H1 (cell line): ENCODE data around the gene NDUFS8. TPM values are rescaled to one million over a fixed set of nuclear protein-coding genes. Genes with fewer than 3 reads are reported as not detected.

Experiments used
- CTCF ChIA-PET: fragments of 300-600 bp; sonication (Branson Sonifier 250); formaldehyde crosslinking; loops from one replicate; lab custom pipeline; 2021; ENCODE audit not compliant: partially characterized antibody; lab: Charles Lee
- POLR2A ChIA-PET: fragments of 300-600 bp; sonication (Branson Sonifier 250); formaldehyde crosslinking; loops from one replicate; lab custom pipeline; 2021; ENCODE audit warnings: inconsistent platforms; ENCODE audit not compliant: partially characterized antibody; lab: Charles Lee
- DNase-seq, 2 experiments: peaks; one replicate each; pipeline versions ENCODE4 v3.0.0 to v3.0.0-alpha.2; 2010 to 2022; ENCODE audit warnings: low spot score in 2 of 2, low read depth in 1 of 2, mixed read lengths in 1 of 2
- FAIRE-seq: peaks from 2 replicates; lab custom pipeline; 2011; peaks lifted over from hg19 to GRCh38; lab: Jason Lieb, UNC
- H2AFZ ChIP-seq: 2 replicates; pipeline ENCODE4 v1.8.1; 2012; ENCODE audit warnings: low read length, inconsistent platforms
- H2AK5ac ChIP-seq: 2 replicates; pipeline ENCODE4 v1.6.1; 2013; ENCODE audit warnings: low read depth, low read length
- H2BK120ac ChIP-seq: replicated peaks from 2 replicates; pipeline ENCODE3; 2013; ENCODE audit warnings: low read depth, low read length, inconsistent platforms
- H2BK12ac ChIP-seq: 2 replicates; pipeline ENCODE4 v1.6.1; 2013; ENCODE audit warnings: low read depth, low read length
- H2BK15ac ChIP-seq: 2 replicates; pipeline ENCODE4 v1.6.1; 2013; ENCODE audit warnings: low read length
- H2BK20ac ChIP-seq: 2 replicates; pipeline ENCODE4 v1.6.1; 2013; ENCODE audit warnings: low read length
- H2BK5ac ChIP-seq: 2 replicates; pipeline ENCODE4 v1.6.1; 2013; ENCODE audit warnings: low read depth, low read length
- H3K14ac ChIP-seq: 2 replicates; pipeline ENCODE4 v1.6.1; 2013; ENCODE audit warnings: inconsistent platforms; ENCODE audit not compliant: insufficient read length
- H3K18ac ChIP-seq: 2 replicates; pipeline ENCODE4 v1.6.1; 2013; ENCODE audit warnings: low read length; ENCODE audit errors: extremely low read depth
- H3K23ac ChIP-seq: 2 replicates; pipeline ENCODE4 v1.6.1; 2013; ENCODE audit warnings: inconsistent platforms; ENCODE audit not compliant: insufficient read length
- H3K23me2 ChIP-seq: 2 replicates; pipeline ENCODE4 v1.6.1; 2013; ENCODE audit warnings: low read depth, low read length
- H3K27ac ChIP-seq: 2 replicates; pipeline ENCODE4 v1.6.1; 2011; ENCODE audit warnings: low read depth, low read length, inconsistent platforms
- H3K27me3 ChIP-seq, 4 experiments: replicated peaks in 1 of 4; 1 replicate in 1 of 4; 2 replicates in 3 of 4; pipeline versions ENCODE4 v1.6.1 to v1.8.1; 2011 to 2013; ENCODE audit warnings: low read length in 3 of 4, mild to moderate bottlenecking in 3 of 4, inconsistent platforms in 2 of 4, mixed read lengths in 2 of 4, moderate library complexity in 1 of 4; ENCODE audit not compliant: control insufficient read depth in 3 of 4, insufficient read depth in 3 of 4; ENCODE audit errors: extremely low read depth in 1 of 4
- H3K36me3 ChIP-seq, 4 experiments: 2 replicates each; pipeline versions ENCODE4 v1.6.1 to v1.8.1; 2011 to 2013; ENCODE audit warnings: mild to moderate bottlenecking in 4 of 4, low read length in 3 of 4, moderate library complexity in 2 of 4, control low read depth in 1 of 4, inconsistent platforms in 1 of 4; ENCODE audit not compliant: insufficient read depth in 4 of 4, control insufficient read depth in 2 of 4
- H3K4ac ChIP-seq: replicated peaks from 2 replicates; pipeline ENCODE3; 2013; ENCODE audit warnings: low read length, low read depth, mixed read lengths, inconsistent platforms; ENCODE audit not compliant: insufficient read length
- H3K4me1 ChIP-seq, 4 experiments: replicated peaks in 1 of 4; 1 replicate in 1 of 4; 2 replicates in 3 of 4; pipeline versions ENCODE4 v1.6.1 to v1.8.1; 2011 to 2013; ENCODE audit warnings: low read length in 3 of 4, inconsistent platforms in 2 of 4, mixed read lengths in 1 of 4; ENCODE audit not compliant: insufficient read depth in 4 of 4, control insufficient read depth in 3 of 4
- H3K4me2 ChIP-seq, 2 experiments: 2 replicates each; pipeline versions ENCODE4 v1.6.1 to v1.8.1; 2011 to 2013; ENCODE audit warnings: low read depth in 2 of 2, low read length in 2 of 2, control low read depth in 1 of 2, inconsistent platforms in 1 of 2, mild to moderate bottlenecking in 1 of 2; ENCODE audit not compliant: insufficient read depth in 1 of 2
- H3K4me3 ChIP-seq, 4 experiments: fragments of 200-600, 300-600 bp in 1 of 4; sonication (generic), shearing (Covaris generic), sonication (Bioruptor Twin) in 1 of 4; 2 replicates each; pipeline versions ENCODE4 v1.5.1 to v1.8.1; 2011 to 2016; ENCODE audit warnings: low read length in 4 of 4, low read depth in 3 of 4, control low read depth in 2 of 4, inconsistent platforms in 2 of 4, mild to moderate bottlenecking in 2 of 4, mixed read lengths in 1 of 4, moderate library complexity in 1 of 4; ENCODE audit not compliant: insufficient read depth in 2 of 4; ENCODE audit errors: extremely low read depth in 1 of 4
- H3K56ac ChIP-seq: replicated peaks from 2 replicates; pipeline ENCODE3; 2013; ENCODE audit warnings: low read depth, mild to moderate bottlenecking, mixed read lengths, low read length, inconsistent platforms; ENCODE audit not compliant: insufficient read length
- H3K79me1 ChIP-seq: 2 replicates; pipeline ENCODE4 v1.6.1; 2013; ENCODE audit warnings: low read depth, low read length, control low read depth
- H3K79me2 ChIP-seq, 2 experiments: 2 replicates each; pipeline versions ENCODE4 v1.6.1 to v1.8.1; 2012 to 2013; ENCODE audit warnings: low read length in 2 of 2, mild to moderate bottlenecking in 2 of 2, inconsistent platforms in 1 of 2; ENCODE audit not compliant: insufficient read depth in 2 of 2, control insufficient read depth in 1 of 2
- H3K9ac ChIP-seq, 4 experiments: replicated peaks in 1 of 4; 1 replicate in 1 of 4; 2 replicates in 3 of 4; pipeline versions ENCODE4 v1.6.1 to v1.8.1; 2011 to 2013; ENCODE audit warnings: low read depth in 3 of 4, low read length in 3 of 4, control low read depth in 2 of 4, mild to moderate bottlenecking in 2 of 4, moderate library complexity in 2 of 4, inconsistent platforms in 1 of 4; ENCODE audit errors: extremely low read depth in 1 of 4
- H3K9me3 ChIP-seq, 2 experiments: 2 replicates each; pipeline versions ENCODE4 v1.6.1 to v1.8.1; 2012 to 2013; ENCODE audit warnings: mild to moderate bottlenecking in 2 of 2, moderate library complexity in 2 of 2, control low read depth in 1 of 2, inconsistent platforms in 1 of 2, low read depth in 1 of 2, low read length in 1 of 2, mixed read lengths in 1 of 2; ENCODE audit not compliant: insufficient read depth in 2 of 2
- H4K20me1 ChIP-seq, 2 experiments: replicated peaks in 1 of 2; 2 replicates each; pipeline versions ENCODE3 to v1.8.1; 2011 to 2013; ENCODE audit warnings: inconsistent platforms in 2 of 2, low read length in 2 of 2, mild to moderate bottlenecking in 1 of 2; ENCODE audit not compliant: insufficient read depth in 2 of 2, control insufficient read depth in 1 of 2
- H4K5ac ChIP-seq: 2 replicates; pipeline ENCODE4 v1.6.1; 2013; ENCODE audit warnings: low read length, low read depth, mixed read lengths, inconsistent platforms; ENCODE audit not compliant: insufficient read length
- H4K8ac ChIP-seq: 2 replicates; pipeline ENCODE4 v1.8.0; 2013; ENCODE audit warnings: mild to moderate bottlenecking, moderate library complexity, low read length, inconsistent platforms; ENCODE audit not compliant: insufficient read depth; ENCODE audit errors: extremely low read depth
- H4K91ac ChIP-seq: replicated peaks from 2 replicates; pipeline ENCODE3; 2013; ENCODE audit warnings: low read length, mixed read lengths, inconsistent platforms; ENCODE audit not compliant: insufficient read length
- CBX5 ChIP-seq: fragments of 300-800, 300-1000 bp; sonication (generic); IDR thresholded peaks from 2 replicates; pipeline ENCODE4 v1.7.1; 2016; ENCODE audit warnings: antibody characterized with exemption, low read length, low read depth
- EZH2 ChIP-seq: fragments of 200-600 bp; sonication (generic); IDR thresholded peaks from 2 replicates; pipeline ENCODE4 v1.7.1; 2012; ENCODE audit warnings: low read depth, mild to moderate bottlenecking, moderate library complexity, low read length, inconsistent platforms; ENCODE audit not compliant: severe bottlenecking
- HDAC2 ChIP-seq, 2 experiments: fragments of 300-600 bp in 1 of 2; sonication (generic) in 1 of 2; IDR thresholded peaks; 2 replicates each; pipeline ENCODE4 v1.6.1; 2011 to 2012; ENCODE audit warnings: low read depth in 2 of 2, low read length in 2 of 2, mild to moderate bottlenecking in 2 of 2, moderate library complexity in 2 of 2, borderline replicate concordance in 1 of 2, inconsistent platforms in 1 of 2
- HDAC6 ChIP-seq: IDR thresholded peaks from one replicate; pipeline ENCODE4 v1.7.1; 2012; ENCODE audit warnings: low read depth, mild to moderate bottlenecking, inconsistent platforms, low read length, moderate library complexity
- NRF1 ChIP-seq: IDR thresholded peaks from 2 replicates; pipeline ENCODE4 v1.6.1; 2011; ENCODE audit warnings: mild to moderate bottlenecking, low read depth, low read length, improper control_type of control experiment
- POLR2A ChIP-seq, 2 experiments: IDR thresholded peaks; 1 replicate in 1 of 2; 2 replicates in 1 of 2; pipeline ENCODE4 v1.6.1; 2011; ENCODE audit warnings: low read depth in 2 of 2, low read length in 2 of 2, mild to moderate bottlenecking in 2 of 2; ENCODE audit errors: control extremely low read depth in 1 of 2
- SAP30 ChIP-seq: fragments of 300-600 bp; sonication (generic); IDR thresholded peaks from 2 replicates; pipeline ENCODE4 v1.7.1; 2012; ENCODE audit warnings: low read length, moderate library complexity, mild to moderate bottlenecking, inconsistent platforms; ENCODE audit not compliant: insufficient read depth, insufficient replicate concordance
- YY1 ChIP-seq: IDR thresholded peaks from 2 replicates; pipeline ENCODE4 v1.6.1; 2011; ENCODE audit warnings: low read depth, mild to moderate bottlenecking, low read length
- WGBS, 2 experiments: shearing (Covaris generic) in 1 of 2; methylation state at CpG; one replicate each; pipeline versions ENCODE4 v1.1.6 to v1.1.7; 2013 to 2015; ENCODE audit warnings: low lambda C conversion rate in 2 of 2, mixed read lengths in 2 of 2, inconsistent platforms in 1 of 2, low coverage in 1 of 2, missing lambda C conversion rate in 1 of 2; ENCODE audit not compliant: insufficient replicate concordance in 2 of 2, insufficient coverage in 1 of 2, insufficient read length in 1 of 2; ENCODE audit errors: extremely low coverage in 1 of 2, missing lambda C conversion rate in 1 of 2; 5-methylcytosine and 5-hydroxymethylcytosine counted together
- polyA plus RNA-seq, 7 experiments: library from polyadenylated mRNA; depleted of rRNA in 3 of 7; stranded (reverse) in 5 of 7; unstranded in 2 of 7; fragments of >200 nt in 5 of 7; fragments of 200-250 nt in 2 of 7; gene quantifications; 1 replicate in 5 of 7; 2 replicates in 1 of 7; 4 replicates in 1 of 7; pipeline versions ENCODE4 v1.2.1 to v1.2.3, GENCODE V29; 2011 to 2013; ENCODE audit warnings: missing spikeins in 2 of 7, mixed read lengths in 2 of 7
- total RNA-seq: library from RNA; stranded (reverse); fragmentation: NEBNext Ultra II Directional; extraction: Animal tissue kit (Norgen Biotek cat#: 25700); gene quantifications from 2 replicates; pipeline ENCODE4 v1.2.1, GENCODE V29; 2021
- TF ChIP-seq, protein P1 (sequence below): IDR thresholded peaks from 2 replicates; pipeline ENCODE4 v1.6.1; 2011; ENCODE audit warnings: low read length, improper control_type of control experiment
- TF ChIP-seq, protein P2 (sequence below): IDR thresholded peaks from 2 replicates; pipeline ENCODE4 v1.6.1; 2012; ENCODE audit warnings: low read length, inconsistent platforms

The NDUFS8 gene
- total and polyA plus RNA-seq, 2 of the 8 experiments (the other 6 are each of a cell fraction or from before 2014, with no cell fraction given) = 182 to 291 TPM

DNA sequence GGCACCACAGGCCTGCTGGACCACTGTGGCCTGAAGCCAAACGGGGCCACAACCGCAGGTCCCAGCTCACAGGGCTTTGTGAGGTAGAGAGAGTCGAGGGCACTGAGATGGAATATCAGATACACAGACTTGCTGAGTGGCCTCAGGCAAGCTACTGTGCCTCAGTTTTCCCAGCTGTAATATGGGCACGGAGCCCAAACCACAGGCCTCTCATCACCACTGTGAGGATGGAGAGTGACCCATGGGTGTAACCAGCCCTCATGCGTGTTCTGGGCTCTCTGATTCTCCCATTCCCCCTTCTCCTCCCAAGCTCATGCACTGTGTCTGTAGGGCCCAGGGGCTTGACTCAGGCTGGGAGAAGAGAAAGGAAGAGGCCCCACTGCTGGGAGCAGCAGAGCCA is 30.8 kb upstream of the NDUFS8 start:
- H3K4me3 ChIP-seq = no peak overlapping the region
- no peak overlapping the region for H4K5ac ChIP-seq
- no peak overlapping the region for H3K14ac ChIP-seq
- DNase-seq (no peak), FAIRE-seq (no peak)
- no peak overlapping the region for H2BK20ac ChIP-seq
- H3K79me2 ChIP-seq = no peaks in the 10 kb centered on the region
- WGBS, 2 experiments = 95% methylated on average over 4 of the region's 5 CpGs; no CpG with 5 or more reads in 1 of the 2 experiments
- H2BK120ac ChIP-seq = no peak overlapping the region
- H3K27ac ChIP-seq = no peak overlapping the region
- H3K36me3 ChIP-seq = no peaks in the 10 kb centered on the region
- H2BK5ac ChIP-seq = no peak overlapping the region
- H2BK12ac ChIP-seq = no peak overlapping the region
- no peaks in the 10 kb centered on the region for H3K9me3 ChIP-seq
- no peaks in the 10 kb centered on the region for H3K79me1 ChIP-seq
- no peak overlapping the region for H2AK5ac ChIP-seq
- H3K4me1 ChIP-seq = peaks cover 0 to 17% (median 11%) of the 10 kb centered on the region in 4 experiments; a peak in 6 of 7 replicates
- no peak overlapping the region for H3K4ac ChIP-seq
- no peak overlapping the region for H2BK15ac ChIP-seq
- H3K4me2 ChIP-seq = no peak overlapping the region
- no peak overlapping the region for H3K23ac ChIP-seq
- H3K23me2 ChIP-seq = peaks cover 14% of the 10 kb centered on the region
- H3K27me3 ChIP-seq = peaks cover 0 to 5% (median under 1%) of the 10 kb centered on the region in 4 experiments; a peak in 2 of 7 replicates
- ChIA-PET CTCF (interaction anchor here (0.6 to 3.9 kb wide), 3 partner anchors 10 to 35 kb away, joined by 3 to 20 read pairs (median 4); partner anchors contain the start of gene ALDH3B1), POLR2A (interaction anchor here (0.8 kb wide), 1 partner anchor 11 kb away, joined by 3 read pairs; the partner anchor contains the start of gene ALDH3B1)
- H4K20me1 ChIP-seq = peaks cover 0 to 2% of the 10 kb centered on the region in 2 experiments
- no peak overlapping the region for H3K56ac ChIP-seq
- no peak overlapping the region for H3K18ac ChIP-seq
- no peak overlapping the region for H4K91ac ChIP-seq
- H3K9ac ChIP-seq = no peak overlapping the region
- peak overlapping the region; percentile 12; the same call in 1 of the 2 replicates for H4K8ac ChIP-seq
- H2AFZ ChIP-seq = no peak overlapping the region
- TF ChIP-seq HDAC6 (no peak), YY1 (no peak), NRF1 (no peak), EZH2 (no peak), CBX5 (no peak), HDAC2 (IDR thresholded peaks at IDR 0.05; ENCODE audit: borderline replicate concordance in 1 of 2, low read depth in 2 of 2, low read length in 2 of 2) (no peak), POLR2A (IDR thresholded peaks at IDR 0.05; ENCODE audit: control extremely low read depth in 1 of 2, low read depth in 2 of 2, low read length in 2 of 2) (no peak), SAP30 (no peak)
- TF ChIP-seq, protein P1, sequence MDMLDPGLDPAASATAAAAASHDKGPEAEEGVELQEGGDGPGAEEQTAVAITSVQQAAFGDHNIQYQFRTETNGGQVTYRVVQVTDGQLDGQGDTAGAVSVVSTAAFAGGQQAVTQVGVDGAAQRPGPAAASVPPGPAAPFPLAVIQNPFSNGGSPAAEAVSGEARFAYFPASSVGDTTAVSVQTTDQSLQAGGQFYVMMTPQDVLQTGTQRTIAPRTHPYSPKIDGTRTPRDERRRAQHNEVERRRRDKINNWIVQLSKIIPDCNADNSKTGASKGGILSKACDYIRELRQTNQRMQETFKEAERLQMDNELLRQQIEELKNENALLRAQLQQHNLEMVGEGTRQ = no peak
- TF ChIP-seq, protein P2, sequence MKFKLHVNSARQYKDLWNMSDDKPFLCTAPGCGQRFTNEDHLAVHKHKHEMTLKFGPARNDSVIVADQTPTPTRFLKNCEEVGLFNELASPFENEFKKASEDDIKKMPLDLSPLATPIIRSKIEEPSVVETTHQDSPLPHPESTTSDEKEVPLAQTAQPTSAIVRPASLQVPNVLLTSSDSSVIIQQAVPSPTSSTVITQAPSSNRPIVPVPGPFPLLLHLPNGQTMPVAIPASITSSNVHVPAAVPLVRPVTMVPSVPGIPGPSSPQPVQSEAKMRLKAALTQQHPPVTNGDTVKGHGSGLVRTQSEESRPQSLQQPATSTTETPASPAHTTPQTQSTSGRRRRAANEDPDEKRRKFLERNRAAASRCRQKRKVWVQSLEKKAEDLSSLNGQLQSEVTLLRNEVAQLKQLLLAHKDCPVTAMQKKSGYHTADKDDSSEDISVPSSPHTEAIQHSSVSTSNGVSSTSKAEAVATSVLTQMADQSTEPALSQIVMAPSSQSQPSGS = no peak
